ENCODE results near the gene SLC13A2. TPM values are rescaled to one million over a fixed set of nuclear protein-coding genes. Genes with fewer than 3 reads are reported as not detected.

Gene SLC13A2
- total RNA-seq, 4 donors from 2014 or later, result 0.34 TPM; not detected in 3

DNA sequence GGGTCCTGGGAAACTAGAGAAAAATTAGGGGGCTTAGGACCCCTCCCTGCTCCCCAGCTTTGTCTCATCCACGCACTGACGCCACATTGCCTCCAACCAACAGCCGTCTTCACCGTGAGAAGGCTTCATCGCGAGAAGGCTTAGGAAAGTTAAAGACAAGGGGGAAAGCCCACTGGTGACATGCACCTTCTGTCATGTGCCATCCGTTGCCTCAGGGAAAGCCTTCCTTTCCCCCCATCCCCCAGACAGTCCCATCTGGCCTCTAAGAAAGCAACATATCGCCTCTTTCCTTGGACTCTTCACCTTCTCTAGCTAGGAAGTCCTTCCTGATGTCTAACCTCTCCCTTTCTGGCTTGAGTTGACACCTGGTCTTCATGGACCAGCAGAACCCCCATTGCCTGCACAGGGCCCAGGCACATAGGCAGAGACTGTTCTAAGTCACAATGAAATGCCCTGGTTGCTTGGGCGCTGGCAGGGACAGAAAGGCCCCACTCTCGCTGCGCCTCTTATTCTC is 34.8 kb downstream of the SLC13A2 start:
- no peak for TF ChIP-seq POLR2A (IDR thresholded peaks at IDR 0.05)
- TF ChIP-seq, protein P1, sequence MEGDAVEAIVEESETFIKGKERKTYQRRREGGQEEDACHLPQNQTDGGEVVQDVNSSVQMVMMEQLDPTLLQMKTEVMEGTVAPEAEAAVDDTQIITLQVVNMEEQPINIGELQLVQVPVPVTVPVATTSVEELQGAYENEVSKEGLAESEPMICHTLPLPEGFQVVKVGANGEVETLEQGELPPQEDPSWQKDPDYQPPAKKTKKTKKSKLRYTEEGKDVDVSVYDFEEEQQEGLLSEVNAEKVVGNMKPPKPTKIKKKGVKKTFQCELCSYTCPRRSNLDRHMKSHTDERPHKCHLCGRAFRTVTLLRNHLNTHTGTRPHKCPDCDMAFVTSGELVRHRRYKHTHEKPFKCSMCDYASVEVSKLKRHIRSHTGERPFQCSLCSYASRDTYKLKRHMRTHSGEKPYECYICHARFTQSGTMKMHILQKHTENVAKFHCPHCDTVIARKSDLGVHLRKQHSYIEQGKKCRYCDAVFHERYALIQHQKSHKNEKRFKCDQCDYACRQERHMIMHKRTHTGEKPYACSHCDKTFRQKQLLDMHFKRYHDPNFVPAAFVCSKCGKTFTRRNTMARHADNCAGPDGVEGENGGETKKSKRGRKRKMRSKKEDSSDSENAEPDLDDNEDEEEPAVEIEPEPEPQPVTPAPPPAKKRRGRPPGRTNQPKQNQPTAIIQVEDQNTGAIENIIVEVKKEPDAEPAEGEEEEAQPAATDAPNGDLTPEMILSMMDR (IDR thresholded peaks at IDR 0.05 in 4 of 5, conservative IDR thresholded peaks at IDR 0.05 in 1 of 5), result no peak
- in situ Hi-C loops (cut with MboI; ENCODE audit: low sequenced_read_pairs in 4 of 4), result loop anchor here in 1 of 4 donors (25.0 kb wide), 1 partner anchor 96 kb away; the partner anchor contains the start of gene SLC46A1
- DNase-seq (no peak), ATAC-seq (no peak)
- H3K36me3 ChIP-seq, result no peaks in the 10 kb centered on the region
- H3K9me3 ChIP-seq, result no peaks in the 10 kb centered on the region
- H3K27ac ChIP-seq, result no peak overlapping the region
- intact Hi-C loops (cut with DNase I; ENCODE audit: low total_unique reads), result no loop called here
- peaks cover 11 to 40% (median 28%) of the 10 kb centered on the region in 3 donors for H3K27me3 ChIP-seq
- no peak overlapping the region for H3K4me3 ChIP-seq
- no peaks in the 10 kb centered on the region for H3K4me1 ChIP-seq

DNA sequence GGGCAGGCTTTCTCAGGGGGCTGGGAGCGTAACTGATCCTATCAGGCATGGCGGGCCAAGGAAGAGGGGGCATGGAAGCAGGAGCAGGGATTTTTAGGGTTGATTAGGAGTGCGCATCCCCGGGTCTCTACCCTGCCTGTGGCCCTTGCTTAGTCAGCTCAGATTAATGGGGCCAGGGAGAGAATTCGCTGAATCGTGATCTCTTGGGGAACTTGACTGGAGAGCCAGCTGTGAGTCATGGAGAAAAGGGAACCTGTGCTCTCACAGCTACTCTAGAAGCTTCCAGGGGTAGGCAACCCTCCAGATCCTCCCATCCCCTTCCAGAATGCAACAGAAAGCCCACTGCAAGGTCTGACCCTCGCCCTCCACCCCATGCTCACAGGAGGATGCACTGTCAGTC is 36.3 kb downstream of the SLC13A2 start:
- no peaks in the 10 kb centered on the region for H3K9me3 ChIP-seq
- no peaks in the 10 kb centered on the region for H3K4me1 ChIP-seq
- no peaks in the 10 kb centered on the region for H3K36me3 ChIP-seq
- DNase-seq (no peak), ATAC-seq (no peak)
- in situ Hi-C loops (cut with MboI; ENCODE audit: low sequenced_read_pairs in 4 of 4), result loop anchor here in 1 of 4 donors (25.0 kb wide), 1 partner anchor 97 kb away; the partner anchor contains the start of gene SLC46A1
- no peak for TF ChIP-seq POLR2A (IDR thresholded peaks at IDR 0.05)
- TF ChIP-seq, protein P1 (IDR thresholded peaks at IDR 0.05 in 4 of 5, conservative IDR thresholded peaks at IDR 0.05 in 1 of 5), result no peak
- H3K4me3 ChIP-seq, result no peak overlapping the region
- H3K27me3 ChIP-seq, result peaks cover 17 to 45% (median 38%) of the 10 kb centered on the region in 3 donors
- H3K27ac ChIP-seq, result no peak overlapping the region
- intact Hi-C loops (cut with DNase I; ENCODE audit: low total_unique reads), result no loop called here

DNA sequence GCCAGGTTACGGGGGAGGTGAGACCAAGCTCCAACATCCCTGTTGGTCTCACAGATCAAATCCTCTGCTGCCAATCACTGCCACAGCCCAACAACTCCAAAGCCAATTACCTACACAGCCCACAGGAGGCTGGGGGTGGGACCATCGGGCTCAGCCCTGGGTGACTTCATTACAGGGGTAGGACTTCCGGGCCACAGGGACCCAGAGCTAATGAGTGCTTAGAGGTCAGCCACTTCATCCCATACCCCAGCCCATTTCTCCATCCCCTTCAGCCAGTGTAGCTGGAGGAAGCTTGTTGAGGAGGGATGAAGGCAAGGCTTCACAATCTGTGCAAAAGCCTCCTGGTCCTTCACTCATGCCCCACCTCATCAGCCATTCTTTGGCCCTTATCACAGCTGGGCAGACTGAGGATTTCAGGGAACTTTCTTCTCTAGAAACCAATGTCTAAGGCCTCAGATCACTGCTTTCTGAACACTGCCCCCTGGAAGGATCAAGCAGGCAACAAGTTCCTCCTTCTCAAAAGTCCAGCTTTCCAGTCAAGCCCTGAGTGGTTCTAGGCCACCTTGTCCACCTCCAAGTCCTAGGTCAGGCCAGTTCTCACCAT is 38.5 kb downstream of the SLC13A2 start:
- H3K4me3 ChIP-seq, result no peak overlapping the region
- no peaks in the 10 kb centered on the region for H3K9me3 ChIP-seq
- H3K36me3 ChIP-seq, result no peaks in the 10 kb centered on the region
- in situ Hi-C loops (cut with MboI; ENCODE audit: low sequenced_read_pairs in 4 of 4) (loop anchor here in 1 of 4 donors (25.0 kb wide), 1 partner anchor 100 kb away; the partner anchor contains the start of gene SLC46A1), intact Hi-C loops (cut with DNase I; ENCODE audit: low total_unique reads) (no loop called here)
- ATAC-seq (no peak), DNase-seq (no peak)
- TF ChIP-seq POLR2A (IDR thresholded peaks at IDR 0.05), result no peak
- TF ChIP-seq, protein P1 (IDR thresholded peaks at IDR 0.05 in 4 of 5, conservative IDR thresholded peaks at IDR 0.05 in 1 of 5), result no peak
- H3K4me1 ChIP-seq, result no peaks in the 10 kb centered on the region
- no peak overlapping the region for H3K27ac ChIP-seq
- H3K27me3 ChIP-seq, result peaks cover 17 to 42% (median 38%) of the 10 kb centered on the region in 3 donors

DNA sequence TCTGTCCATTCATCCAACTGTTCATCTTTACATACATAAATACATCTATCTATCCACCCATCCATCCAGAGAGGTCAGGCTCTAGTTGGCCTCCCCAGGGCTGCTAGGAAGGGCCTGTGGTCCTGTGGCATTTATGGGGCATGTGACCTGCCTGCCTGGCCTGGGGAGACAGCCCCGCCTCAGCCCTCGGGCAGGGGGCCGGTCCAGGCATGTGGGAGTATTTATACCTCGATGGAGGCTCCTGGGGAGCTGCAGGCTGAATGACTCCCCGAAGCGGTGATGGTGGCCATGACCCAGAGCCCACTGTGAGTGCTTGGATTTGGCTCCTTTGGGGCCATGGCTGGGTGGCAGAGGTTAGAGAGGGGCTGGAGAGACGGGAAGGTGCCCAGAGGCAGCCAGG is 40.0 kb downstream of the SLC13A2 start:
- intact Hi-C loops (cut with DNase I; ENCODE audit: low total_unique reads) (no loop called here), in situ Hi-C loops (cut with MboI; ENCODE audit: low sequenced_read_pairs in 4 of 4) (loop anchor here in 1 of 4 donors (25.0 kb wide), 1 partner anchor 101 kb away; the partner anchor contains the start of gene SLC46A1)
- no peaks in the 10 kb centered on the region for H3K4me1 ChIP-seq
- H3K27ac ChIP-seq, result no peak overlapping the region
- ATAC-seq, result no peak
- DNase-seq, result no peak
- no peak overlapping the region for H3K4me3 ChIP-seq
- no peaks in the 10 kb centered on the region for H3K9me3 ChIP-seq
- peaks cover 14 to 34% (median 33%) of the 10 kb centered on the region in 3 donors for H3K27me3 ChIP-seq
- TF ChIP-seq, protein P1 (IDR thresholded peaks at IDR 0.05 in 4 of 5, conservative IDR thresholded peaks at IDR 0.05 in 1 of 5), result no peak
- TF ChIP-seq POLR2A (IDR thresholded peaks at IDR 0.05), result no peak
- no peaks in the 10 kb centered on the region for H3K36me3 ChIP-seq

All from gastrocnemius medialis (tissue), 4 donors.